Activated CD4-positive, alpha-beta T cell treated with anti-CD3 and anti-CD28 coated beads, Interleukin-2, Interleukin-4, amounts not matched to agents 100 ng/mL and 50 ng/mL, durations not matched to agents 16 hours and 8 hours (primary cell): ENCODE data around the gene DDX39A.
"Not testable (repeated sequence)": the region's sequence is repeated elsewhere in the genome, so short reads cannot be mapped to it uniquely, and the experiment has no call there.

Experiments
- DNase-seq: peaks from one replicate; pipeline ENCODE4 v3.0.0-alpha.2; 2020; ENCODE audit warnings: low spot score

DDX39A gene

DNA sequence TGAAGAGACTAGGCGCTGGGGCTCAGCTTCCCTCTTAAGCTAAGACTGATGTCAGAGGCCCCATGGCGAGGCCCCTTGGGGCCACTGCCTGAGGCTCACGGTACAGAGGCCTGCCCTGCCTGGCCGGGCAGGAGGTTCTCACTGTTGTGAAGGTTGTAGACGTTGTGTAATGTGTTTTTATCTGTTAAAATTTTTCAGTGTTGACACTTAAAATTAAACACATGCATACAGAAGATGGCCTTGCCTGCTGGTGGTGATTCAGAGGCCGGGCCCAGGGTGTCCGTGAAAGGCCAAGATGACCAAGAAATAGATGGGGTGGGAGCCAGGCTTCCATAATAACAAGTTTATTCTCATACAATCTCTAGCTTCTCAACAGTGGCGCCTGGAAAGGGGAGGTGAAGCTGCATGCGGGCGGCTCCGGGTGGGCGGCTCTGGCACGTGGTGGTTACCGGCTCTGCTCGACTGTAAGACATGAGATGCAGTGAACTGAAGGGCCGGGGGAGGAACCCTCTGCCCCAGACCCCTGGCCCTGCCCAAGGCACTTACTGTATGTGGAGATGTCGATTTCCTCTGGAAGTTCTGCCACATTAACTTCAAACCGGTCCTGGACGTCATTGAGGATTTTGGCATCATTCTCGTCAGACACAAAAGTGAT is 10.5 kb downstream of the DDX39A start:
- no peak for DNase-seq

DNA sequence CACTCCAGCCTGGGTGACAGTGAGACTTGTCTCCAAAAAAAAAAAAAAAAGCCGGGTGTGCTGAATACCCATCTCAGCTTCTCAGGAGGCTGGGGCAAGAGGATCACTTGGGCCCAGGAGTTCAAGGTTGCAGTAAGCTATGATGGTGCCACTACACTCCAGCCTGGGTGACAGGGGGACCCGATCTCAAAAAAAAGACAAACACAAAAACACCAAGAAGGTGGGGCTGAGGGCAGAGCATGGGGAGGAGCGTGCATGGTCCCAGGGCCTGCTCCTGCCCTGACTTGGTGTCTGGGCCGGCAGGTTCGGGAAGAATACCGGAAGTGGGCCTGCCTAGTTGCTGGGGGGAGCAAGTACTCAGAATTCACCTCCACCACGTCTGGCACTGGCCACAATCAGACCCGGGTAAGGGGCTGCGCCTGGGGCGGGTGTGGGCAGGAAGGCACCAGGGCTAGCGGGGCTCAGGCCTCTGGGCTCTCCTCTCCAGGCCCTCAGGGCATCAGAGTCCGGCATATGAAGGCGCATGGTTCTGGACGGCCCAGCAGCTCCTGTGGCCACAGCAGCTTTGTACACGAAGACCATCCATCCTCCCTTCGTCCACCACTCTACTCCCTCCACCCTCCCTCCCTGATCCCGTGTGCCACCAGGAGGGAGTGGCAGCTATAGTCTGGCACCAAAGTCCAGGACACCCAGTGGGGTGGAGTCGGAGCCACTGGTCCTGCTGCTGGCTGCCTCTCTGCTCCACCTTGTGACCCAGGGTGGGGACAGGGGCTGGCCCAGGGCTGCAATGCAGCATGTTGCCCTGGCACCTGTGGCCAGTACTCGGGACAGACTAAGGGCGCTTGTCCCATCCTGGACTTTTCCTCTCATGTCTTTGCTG is 11.3 kb downstream of the DDX39A start:
- no peak for DNase-seq

DNA sequence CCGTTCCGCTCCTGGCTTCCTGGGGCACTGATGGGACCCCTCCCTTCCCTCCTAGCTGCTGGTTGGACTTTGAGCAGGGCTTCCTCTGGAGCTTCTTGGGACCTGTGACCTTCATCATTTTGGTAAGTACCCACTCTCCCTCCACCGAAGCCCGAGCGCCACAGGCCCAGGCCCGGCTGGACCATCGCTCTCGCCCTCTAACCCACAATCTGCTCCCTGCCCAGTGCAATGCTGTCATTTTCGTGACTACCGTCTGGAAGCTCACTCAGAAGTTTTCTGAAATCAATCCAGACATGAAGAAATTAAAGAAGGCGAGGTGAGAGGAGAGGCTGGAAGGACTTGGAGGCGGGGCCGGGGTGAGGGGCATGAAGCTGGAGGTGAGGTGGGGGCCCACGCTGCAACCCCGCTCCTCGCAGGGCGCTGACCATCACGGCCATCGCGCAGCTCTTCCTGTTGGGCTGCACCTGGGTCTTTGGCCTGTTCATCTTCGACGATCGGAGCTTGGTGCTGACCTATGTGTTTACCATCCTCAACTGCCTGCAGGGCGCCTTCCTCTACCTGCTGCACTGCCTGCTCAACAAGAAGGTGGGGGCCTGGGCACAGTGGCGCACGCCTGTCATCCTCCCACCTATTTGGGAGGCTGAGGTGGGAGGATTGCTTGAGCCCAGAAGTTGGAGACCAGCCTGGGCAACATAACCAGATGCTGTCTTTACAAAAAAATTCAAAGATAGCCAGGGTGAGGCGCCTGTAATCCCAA is 12.3 kb downstream of the DDX39A start:
- no peak for DNase-seq

DNA sequence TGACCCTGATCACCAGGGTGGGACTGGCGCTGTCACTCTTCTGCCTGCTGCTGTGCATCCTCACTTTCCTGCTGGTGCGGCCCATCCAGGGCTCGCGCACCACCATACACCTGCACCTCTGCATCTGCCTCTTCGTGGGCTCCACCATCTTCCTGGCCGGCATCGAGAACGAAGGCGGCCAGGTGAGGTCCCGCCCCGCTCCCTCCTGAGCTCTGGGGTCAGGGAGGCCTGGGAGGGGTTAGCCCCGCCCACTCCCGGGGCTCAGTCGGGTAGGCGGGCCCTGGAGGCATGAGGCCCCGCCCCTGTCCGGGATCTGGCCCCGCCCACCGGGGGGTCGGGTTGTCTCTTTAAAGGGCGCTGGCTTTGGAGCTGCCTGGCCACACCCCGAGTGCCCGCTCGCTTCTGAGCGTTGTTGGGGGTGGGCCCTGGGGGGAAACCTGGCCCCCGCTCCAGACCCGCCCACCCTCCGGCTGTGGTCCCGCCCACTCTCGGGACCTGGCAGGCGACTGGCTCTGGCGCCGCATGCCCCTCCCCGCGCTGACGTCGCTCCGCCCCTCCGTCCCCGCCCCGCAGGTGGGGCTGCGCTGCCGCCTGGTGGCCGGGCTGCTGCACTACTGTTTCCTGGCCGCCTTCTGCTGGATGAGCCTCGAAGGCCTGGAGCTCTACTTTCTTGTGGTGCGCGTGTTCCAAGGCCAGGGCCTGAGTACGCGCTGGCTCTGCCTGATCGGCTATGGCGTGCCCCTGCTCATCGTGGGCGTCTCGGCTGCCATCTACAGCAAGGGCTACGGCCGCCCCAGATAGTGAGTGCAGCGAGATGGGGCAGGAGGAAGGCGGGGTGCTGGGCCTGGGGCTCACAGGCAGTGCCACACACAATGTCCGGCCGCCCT is 13.1 kb downstream of the DDX39A start:
- peak; percentile 91 for DNase-seq

DNA sequence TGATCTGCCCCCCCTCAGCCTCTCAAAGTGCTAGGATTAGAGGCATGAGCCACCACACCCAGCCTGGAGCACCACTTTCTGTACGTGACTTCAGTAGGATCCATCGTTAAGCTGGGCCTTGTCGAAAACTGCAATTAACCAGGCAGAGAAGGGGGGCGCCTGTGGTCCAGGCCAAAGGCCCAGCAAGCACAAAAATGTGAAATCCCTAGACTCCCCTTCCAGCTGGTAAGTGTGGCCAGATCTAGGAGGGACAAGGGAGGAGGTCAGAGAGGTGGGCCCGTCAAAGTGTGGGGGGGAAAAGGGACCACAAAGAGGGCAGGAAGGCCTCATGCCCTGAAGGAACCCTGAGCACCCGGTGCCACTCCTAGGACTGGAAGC is 13.8 kb downstream of the DDX39A start:
- no peak for DNase-seq

DNA sequence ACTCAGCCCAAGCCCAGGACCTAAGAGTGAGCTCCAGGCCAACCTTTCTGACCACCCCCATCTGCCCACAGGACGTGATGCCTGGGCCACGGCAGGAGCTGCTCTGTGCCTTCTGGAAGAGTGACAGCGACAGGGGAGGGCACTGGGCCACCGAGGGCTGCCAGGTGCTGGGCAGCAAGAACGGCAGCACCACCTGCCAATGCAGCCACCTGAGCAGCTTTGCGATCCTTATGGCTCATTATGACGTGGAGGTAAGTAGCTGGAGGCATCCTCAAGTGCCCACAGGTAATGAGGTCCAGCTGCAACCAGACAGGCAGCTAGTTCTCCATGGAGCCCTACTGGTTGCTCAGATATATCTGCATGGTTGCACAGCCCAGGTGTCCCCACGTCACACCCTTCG is 14.8 kb downstream of the DDX39A start:
- no peak for DNase-seq

DNA sequence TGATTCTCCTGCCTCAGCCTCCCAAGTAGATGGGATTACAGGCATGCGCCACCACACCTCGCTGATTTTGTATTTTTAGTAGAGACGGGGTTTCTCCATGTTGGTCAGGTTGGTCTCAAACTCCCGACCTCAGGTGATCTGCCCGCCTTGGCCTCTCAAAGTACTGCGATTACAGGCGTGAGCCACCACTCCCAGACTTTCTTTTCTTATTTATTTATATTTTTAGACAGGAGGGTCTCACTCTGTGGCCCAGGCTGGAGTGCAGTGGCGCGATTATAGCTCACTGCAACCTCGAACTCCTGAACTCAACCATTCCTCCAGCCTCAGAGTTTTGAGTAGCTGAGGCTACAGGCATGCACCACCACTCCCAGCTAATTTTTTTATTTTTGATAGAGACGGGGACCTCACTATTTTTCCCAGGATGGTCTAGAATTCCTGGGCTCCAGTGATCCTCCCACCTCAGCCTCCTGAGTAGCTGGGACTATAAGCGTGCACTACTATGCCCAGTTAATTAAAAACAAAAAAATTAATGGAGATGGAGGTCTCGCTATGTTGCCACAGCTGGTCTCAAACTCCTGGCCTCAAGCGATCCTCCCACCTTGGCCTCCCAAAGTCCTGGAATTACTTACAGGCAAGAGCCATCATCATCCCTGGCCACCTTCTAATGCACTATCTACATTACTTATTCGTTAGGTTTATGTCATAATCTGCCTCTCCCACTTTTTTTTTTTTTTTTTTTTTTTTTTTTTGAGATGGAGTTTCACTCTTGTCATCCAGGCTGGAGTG is 15.8 kb downstream of the DDX39A start:
- not testable (repeated sequence) for DNase-seq

DNA sequence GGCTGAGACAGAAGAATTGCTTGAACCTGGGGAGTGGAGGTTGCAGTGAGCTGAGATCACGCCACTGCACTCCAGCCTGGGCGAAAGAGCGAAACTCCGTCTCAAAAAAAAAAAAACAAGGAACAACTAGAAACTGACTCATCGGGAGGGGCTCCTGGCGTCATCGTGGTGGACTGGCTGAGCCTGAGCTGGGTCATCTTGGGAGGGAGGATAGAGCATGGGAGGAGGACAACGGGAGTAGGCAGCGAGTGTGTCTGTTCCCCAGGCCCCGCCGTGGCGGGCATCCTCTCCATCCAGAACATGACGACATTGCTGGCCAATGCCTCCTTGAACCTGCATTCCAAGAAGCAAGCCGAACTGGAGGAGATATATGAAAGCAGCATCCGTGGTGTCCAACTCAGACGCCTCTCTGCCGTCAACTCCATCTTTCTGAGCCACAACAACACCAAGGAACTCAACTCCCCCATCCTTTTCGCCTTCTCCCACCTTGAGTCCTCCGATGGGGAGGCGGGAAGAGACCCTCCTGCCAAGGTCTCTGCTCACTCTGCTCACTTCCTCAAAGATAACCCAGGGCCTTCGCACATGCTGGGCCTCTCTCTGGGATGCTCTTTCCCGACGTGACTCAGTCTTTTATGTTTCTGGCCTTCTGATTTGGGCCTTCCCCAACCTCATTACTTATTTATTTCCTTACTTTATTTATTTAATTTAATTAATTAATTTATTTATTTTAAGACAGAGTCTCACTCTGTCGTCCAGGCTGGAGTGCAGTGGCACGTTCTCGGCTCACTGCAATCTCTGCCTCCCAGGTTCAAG is 16.6 kb downstream of the DDX39A start:
- no peak for DNase-seq

DNA sequence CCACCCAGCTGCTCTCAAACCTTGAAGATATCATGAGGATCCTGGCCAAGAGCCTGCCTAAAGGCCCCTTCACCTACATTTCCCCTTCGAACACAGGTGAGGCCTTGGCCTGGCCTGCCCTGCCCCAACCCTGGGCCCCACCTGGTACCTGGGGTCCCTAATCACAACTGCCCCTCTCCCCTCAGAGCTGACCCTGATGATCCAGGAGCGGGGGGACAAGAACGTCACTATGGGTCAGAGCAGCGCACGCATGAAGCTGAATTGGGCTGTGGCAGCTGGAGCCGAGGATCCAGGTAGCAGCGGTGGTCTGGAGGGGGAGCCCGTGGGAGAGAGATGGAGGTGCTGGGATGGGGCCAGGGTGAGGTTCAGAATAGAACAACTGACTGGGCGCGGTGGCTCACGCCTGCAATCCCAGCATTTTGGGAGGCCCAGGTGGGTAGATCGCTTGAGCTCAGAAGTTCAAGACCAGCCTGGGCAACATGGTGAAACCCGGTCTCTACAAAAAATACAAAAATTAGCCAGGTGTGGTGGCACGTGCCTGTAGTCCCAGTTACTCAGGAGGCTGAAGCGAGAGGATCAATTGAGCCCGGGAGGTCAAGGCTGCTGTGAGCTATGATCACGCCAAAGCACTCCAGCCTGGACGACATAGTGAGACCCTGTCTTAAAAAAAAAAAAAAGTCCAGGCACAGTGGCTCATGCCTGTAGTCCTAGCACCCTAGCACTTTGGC is 17.5 kb downstream of the DDX39A start:
- no peak for DNase-seq

DNA sequence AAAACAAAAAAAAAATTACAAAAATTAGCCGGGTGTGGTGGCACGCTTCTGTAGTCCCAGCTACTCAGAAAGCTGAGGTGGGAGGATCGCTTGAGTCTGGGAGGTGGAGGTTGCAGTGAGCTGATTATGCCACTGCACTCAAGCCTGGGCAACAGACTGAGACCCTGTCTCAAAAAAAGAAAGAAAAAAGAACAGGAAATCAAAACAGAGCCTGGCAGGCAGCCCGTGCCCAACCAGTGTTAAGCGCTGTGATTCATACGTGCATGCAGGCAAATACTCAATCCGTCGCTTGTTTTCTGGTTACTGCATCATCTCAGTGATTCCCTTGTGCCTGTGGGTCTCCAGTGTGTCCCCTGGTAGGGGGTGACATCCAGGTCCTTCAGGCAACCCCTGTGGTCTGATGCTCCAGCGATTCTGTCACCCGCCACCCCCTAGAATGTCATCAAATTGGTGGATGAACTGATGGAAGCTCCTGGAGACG is 18.1 kb downstream of the DDX39A start:
- no peak for DNase-seq

DNA sequence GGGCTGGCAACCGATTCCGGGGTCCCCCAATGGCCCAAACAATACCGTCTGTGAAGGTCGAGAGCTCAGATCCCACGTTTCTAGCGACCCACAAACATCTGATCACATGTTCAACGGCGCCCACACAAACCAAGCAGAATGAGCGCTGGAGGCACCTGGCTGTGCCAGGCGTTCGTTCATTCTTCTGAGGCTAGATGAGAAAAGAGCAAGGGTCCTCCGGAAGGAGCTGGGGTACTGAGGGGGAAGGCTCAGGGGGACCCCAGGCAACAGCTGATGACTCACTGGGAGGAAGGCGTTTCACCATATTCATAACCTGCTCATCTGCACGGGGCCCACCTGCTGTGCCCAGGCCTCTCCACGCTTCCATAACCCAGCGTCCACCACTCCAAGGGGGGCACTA is 22.0 kb downstream of the DDX39A start:
- not testable (repeated sequence) for DNase-seq

DNA sequence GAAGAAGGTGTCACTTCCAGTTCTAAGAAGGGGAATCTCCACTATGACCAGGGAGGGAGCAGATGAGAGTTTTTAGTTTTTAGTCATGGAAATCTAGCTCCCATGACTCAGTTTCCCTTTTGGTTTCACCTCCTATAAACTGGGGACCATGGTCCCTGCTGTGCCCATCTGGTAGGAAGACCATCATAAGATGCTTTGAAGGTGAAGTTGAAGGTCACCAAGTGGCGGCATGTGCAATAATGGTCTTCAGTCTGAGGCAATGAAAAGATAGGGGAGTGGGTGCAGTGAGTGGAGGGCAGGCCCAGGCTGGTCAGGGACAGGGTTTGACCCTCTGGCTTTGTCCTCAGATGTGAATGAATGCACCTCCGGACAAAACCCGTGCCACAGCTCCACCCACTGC is 22.4 kb downstream of the DDX39A start:
- DNase-seq, result not testable (repeated sequence)

DNA sequence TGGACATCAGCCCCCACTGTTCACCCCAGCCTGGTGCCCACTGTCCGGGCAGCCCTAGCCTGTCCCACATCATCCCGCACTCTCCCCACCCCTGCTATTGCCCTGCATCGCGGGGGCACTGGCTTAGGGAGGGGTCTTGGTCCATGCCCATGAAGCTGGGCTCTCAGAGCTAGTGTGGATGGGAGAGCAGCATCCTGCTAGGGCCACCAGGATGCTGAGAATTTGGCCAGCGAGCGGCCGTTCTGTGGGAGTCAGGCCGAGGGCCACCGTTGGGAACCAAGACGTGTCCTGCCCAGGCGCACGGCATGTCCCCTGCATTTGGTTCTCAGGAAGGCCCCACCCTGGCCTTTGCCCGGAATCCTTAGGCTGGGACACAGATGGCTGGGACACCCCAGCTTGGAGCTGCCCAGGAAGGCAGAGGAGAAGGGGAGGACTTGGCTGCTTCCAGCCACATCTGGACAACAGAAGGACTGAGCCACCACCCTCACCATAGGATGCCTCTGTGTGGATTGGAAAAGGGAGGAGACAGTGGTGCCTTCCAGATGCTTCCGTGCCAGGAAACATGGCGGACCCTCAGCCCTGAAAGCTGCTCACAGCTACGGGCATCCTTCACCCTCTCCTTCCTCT is 23.3 kb downstream of the DDX39A start:
- no peak for DNase-seq

DNA sequence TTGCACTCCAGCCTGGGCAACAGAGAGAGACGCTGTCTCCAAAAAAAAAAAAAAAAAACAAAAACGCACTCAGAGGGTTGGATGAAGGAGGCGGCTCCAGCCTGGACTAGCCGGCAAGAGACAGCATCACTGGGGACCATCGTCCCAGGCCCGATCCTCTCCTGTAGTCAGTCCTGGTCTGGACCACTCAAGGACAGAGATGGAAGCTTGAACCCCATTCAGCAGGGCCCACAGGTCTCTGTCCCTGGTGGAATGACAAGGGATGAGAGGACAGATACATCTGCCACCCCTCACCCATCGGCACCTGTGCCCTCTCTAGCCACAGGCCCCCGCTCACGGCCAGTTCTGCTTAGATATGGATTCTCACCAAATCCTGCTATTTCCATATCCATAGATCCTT is 23.9 kb downstream of the DDX39A start:
- no peak for DNase-seq

DNA sequence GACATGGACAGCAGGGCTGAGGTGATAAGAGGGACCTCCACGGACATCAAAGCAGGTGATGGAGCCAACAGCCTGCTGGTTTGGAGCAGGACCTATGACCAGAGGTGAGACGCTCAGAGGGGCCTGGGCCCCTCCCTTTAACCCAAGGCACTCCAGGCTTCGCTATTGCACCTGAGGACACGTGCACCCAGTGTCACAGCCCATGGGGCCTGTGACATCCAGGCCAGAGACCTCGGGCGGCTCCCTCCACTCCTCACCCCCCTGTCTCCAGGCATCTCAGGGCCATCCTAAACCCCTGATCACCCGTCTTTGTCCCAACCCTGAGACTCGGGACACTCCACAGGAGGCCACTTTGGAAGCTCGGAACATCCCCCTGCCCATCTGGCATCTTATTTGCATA is 25.0 kb downstream of the DDX39A start:
- no peak for DNase-seq

DNA sequence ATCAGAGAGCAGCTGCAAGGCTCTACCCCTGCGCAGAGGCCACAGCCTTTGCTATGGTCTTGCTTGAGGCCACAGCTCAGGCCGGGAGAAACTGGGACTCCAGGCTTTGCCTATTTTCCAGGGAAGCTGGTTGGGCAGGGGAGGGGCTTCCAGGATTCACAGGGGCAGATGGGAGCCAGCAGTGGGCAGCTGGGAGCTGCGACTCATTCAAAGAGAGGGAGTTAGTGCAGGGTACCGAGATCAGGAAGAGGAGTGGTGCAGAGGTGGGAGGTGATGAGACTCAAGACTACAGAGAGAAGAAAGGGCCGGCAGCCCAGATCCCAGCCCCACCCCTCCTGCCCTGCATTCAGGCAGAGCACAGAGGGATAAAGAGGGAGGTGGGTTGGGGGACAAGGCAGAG is 25.8 kb downstream of the DDX39A start:
- DNase-seq, result no peak

DNA sequence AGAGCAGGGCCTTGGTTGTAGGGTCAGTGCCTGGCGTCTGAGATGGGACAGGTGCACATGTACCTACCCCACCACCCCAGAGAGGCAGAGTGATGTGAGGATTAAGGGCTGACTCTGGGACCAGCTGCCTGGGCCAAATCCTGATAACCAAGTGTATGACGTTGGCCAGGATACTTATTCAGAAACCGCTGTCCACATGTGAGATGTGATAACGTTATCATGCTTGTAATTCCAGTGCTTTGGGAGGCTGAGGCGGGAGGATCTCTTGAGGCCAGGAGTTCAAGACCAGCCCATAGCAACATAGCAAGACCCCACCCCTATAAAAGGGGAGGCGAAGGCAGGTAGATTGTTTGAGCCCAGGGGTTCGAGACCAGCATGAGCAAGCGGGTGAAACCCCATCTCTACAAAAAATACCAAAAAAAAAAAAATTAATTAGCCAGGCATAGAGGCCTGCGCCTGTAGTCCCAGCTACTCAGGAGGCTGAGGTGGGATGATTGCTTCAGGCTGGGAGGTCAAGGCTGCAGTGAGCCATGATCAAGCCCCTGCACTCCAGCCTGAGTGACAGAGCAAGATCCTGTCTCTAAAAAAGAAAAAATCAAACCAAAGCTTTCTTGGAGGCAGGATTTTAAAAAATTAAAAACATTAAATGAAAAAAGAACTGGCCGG is 27.9 kb downstream of the DDX39A start:
- no peak for DNase-seq

DNA sequence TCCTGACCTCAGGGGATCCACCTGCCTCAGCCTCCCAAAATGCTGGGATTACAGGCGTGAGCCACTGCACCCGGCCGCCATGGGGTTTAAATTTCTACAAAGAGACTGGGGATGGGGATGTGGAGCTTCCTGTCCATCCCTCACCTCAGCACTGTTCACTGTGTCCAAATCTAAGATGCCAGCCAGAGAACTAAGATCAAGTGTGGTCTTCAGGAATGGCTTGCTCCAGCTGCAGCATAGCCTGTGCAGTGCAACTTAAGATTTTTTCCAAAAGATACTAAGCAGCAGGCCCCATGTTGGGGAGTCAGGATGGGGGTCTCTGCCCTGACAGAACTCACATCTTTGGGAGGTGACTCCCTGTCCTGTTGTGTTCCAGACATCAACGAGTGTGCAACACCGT is 28.6 kb downstream of the DDX39A start:
- DNase-seq, result no peak
